ENCODE results near the gene UBL7.

DNA sequence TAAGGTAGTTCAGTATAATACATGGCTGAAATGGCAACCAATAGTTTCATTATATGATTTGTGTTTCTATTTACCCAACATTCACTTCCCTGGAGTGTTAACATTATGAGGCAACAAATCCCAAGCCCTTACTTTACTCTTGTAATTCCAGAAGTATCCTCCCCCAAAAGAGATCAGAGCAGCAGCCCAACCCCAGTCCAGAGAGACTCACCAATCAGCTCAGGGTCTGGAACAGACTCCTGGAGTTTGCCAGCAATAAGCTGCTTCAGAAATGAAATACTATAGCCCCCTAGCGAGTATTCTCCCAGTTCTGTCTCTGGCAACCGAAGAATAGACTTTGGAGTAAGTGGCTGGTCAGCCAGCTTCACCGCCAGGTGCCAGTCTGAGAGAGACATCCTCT, 2.5 kb downstream of the UBL7 start:
- TF ChIP-seq, protein P1, sequence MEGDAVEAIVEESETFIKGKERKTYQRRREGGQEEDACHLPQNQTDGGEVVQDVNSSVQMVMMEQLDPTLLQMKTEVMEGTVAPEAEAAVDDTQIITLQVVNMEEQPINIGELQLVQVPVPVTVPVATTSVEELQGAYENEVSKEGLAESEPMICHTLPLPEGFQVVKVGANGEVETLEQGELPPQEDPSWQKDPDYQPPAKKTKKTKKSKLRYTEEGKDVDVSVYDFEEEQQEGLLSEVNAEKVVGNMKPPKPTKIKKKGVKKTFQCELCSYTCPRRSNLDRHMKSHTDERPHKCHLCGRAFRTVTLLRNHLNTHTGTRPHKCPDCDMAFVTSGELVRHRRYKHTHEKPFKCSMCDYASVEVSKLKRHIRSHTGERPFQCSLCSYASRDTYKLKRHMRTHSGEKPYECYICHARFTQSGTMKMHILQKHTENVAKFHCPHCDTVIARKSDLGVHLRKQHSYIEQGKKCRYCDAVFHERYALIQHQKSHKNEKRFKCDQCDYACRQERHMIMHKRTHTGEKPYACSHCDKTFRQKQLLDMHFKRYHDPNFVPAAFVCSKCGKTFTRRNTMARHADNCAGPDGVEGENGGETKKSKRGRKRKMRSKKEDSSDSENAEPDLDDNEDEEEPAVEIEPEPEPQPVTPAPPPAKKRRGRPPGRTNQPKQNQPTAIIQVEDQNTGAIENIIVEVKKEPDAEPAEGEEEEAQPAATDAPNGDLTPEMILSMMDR (IDR thresholded peaks at IDR 0.05) = no peak
- no peak for TF ChIP-seq POLR2A (IDR thresholded peaks at IDR 0.05)
